Stomach (tissue), 9 donors: Measurements from ENCODE around the gene MBD4. TPM values are rescaled to one million over a fixed set of nuclear protein-coding genes. Genes with fewer than 3 reads are reported as not detected.

Experiments
- DNase-seq, 2 donors: peaks; one replicate each; pipeline versions ENCODE4 v3.0.0 to v3.0.0-alpha.2; 2013 to 2019
- H3K27ac ChIP-seq, 5 donors: fragments of 200-600 bp in 4 of 5; sonication (generic) in 4 of 5; one replicate each; pipeline ENCODE4 v1.5.1; 2013 to 2019; ENCODE audit warnings: mild to moderate bottlenecking in 1 of 5, moderate library complexity in 1 of 5
- H3K27me3 ChIP-seq, 3 donors: fragments of 200-600 bp; sonication (generic); one replicate each; pipeline ENCODE4 v1.5.1; 2017 to 2019; ENCODE audit warnings: mixed run types in 1 of 3
- H3K36me3 ChIP-seq, 4 donors: fragments of 200-600 bp; sonication (generic); 1 replicate in 3 of 4; 2 replicates in 1 of 4; pipeline ENCODE4 v1.5.1; 2016 to 2019
- H3K4me1 ChIP-seq, 4 donors: fragments of 200-600 bp; sonication (generic); one replicate each; pipeline ENCODE4 v1.5.1; 2016 to 2019
- H3K4me3 ChIP-seq, 4 donors: fragments of 200-600 bp; sonication (generic) in 3 of 4; one replicate each; pipeline ENCODE4 v1.5.1; 2016 to 2019; ENCODE audit warnings: mild to moderate bottlenecking in 1 of 4
- H3K9me3 ChIP-seq, 4 donors: fragments of 200-600 bp; sonication (generic); one replicate each; pipeline ENCODE4 v1.5.1; 2016 to 2019
- EP300 ChIP-seq: sonication (generic); formaldehyde crosslinking; IDR thresholded peaks from one replicate; pipeline ENCODE4 v1.6.1; 2017; ENCODE audit warnings: antibody characterized with exemption
- POLR2A ChIP-seq, 4 donors: fragments of 450-650 bp; IDR thresholded peaks; one replicate each; pipeline ENCODE4 v1.6.1; 2016; ENCODE audit warnings: antibody characterized with exemption in 4 of 4, control low read depth in 2 of 4, mild to moderate bottlenecking in 1 of 4, moderate library complexity in 1 of 4
- POLR2AphosphoS5 ChIP-seq, 3 donors: sonication (generic); formaldehyde crosslinking; IDR thresholded peaks; one replicate each; pipeline ENCODE4 v1.6.1; 2016; ENCODE audit warnings: antibody characterized with exemption in 3 of 3
- WGBS, 5 donors: extraction: QIAGEN DNeasy Blood & Tissue Kit in 3 of 5; methylation state at CpG; one replicate each; pipeline versions ENCODE4 v1.1.5 to v1.1.7; 2013 to 2018; 5-methylcytosine and 5-hydroxymethylcytosine counted together
- intact Hi-C: fragments of 100-400 bp; cut with DNase I; formaldehyde crosslinking; loops from one replicate; pipeline ENCODE4 v1.15.1; 2023; ENCODE audit warnings: low total_unique reads
- polyA plus RNA-seq, 3 donors: library from polyadenylated mRNA; stranded (reverse); fragments of 200-250 nt; gene quantifications; one replicate each; pipeline ENCODE4 v1.2.3, GENCODE V29; 2013
- total RNA-seq, 5 donors: library from RNA; depleted of rRNA; stranded (reverse); fragments of >200 nt; gene quantifications; one replicate each; pipeline versions ENCODE4 v1.1.0 to v1.2.3, GENCODE V29; 2014 to 2016
- TF ChIP-seq, protein P1 (sequence below), 7 experiments: fragments of 450-650 bp in 4 of 7; fragments of 200-600 bp in 3 of 7; sonication (generic) in 3 of 7; IDR thresholded peaks; one replicate each; pipeline ENCODE4 v1.5.1; 2016 to 2019; ENCODE audit warnings: antibody characterized with exemption in 7 of 7, control low read depth in 2 of 7, mild to moderate bottlenecking in 1 of 7
- donor health status: healthy with polysubstance abuse.
- donor health status: Bipolar disorder and iron deficiency.
- donor health status: healthy.

Gene MBD4
- total and polyA plus RNA-seq, 8 donors = 5.8 to 74.1 (median 21.7) TPM

DNA sequence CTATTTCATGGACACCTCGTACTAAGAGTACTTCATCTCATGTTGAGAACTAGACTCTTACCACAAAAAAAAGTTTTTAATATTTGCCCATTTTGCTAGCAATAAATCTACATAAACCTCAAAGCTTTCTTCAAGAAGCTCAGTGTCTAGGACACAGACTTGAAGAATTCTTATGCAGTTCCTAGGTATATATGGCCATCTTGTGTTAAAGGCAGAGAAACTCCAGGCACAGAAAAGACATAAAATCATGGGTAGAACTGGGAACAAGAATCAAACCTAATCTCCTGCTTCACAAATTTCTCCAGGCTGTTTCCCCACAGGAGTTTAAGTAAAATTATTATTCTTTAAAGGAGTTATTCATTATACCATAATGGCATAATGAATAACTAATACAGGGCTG is 4.4 kb downstream of the MBD4 start:
- no peaks in the 10 kb centered on the region for H3K27me3 ChIP-seq
- 74 to 91% (median 79%) methylated on average over 1 of the region's 1 CpG for WGBS, 5 donors
- DNase-seq = no peak
- H3K36me3 ChIP-seq = peaks cover 38 to 72% (median 68%) of the 10 kb centered on the region in 4 donors
- intact Hi-C loops = no loop called here
- H3K4me3 ChIP-seq = no peak overlapping the region
- H3K9me3 ChIP-seq = no peaks in the 10 kb centered on the region
- peaks cover 23 to 60% (median 44%) of the 10 kb centered on the region in 4 donors for H3K4me1 ChIP-seq
- peak overlapping the region in 1 of 5 donors; percentile 15 for H3K27ac ChIP-seq
- TF ChIP-seq POLR2AphosphoS5 (IDR thresholded peaks at IDR 0.05) (no peak), EP300 (no peak), POLR2A (IDR thresholded peaks at IDR 0.05) (no peak)
- TF ChIP-seq, protein P1, sequence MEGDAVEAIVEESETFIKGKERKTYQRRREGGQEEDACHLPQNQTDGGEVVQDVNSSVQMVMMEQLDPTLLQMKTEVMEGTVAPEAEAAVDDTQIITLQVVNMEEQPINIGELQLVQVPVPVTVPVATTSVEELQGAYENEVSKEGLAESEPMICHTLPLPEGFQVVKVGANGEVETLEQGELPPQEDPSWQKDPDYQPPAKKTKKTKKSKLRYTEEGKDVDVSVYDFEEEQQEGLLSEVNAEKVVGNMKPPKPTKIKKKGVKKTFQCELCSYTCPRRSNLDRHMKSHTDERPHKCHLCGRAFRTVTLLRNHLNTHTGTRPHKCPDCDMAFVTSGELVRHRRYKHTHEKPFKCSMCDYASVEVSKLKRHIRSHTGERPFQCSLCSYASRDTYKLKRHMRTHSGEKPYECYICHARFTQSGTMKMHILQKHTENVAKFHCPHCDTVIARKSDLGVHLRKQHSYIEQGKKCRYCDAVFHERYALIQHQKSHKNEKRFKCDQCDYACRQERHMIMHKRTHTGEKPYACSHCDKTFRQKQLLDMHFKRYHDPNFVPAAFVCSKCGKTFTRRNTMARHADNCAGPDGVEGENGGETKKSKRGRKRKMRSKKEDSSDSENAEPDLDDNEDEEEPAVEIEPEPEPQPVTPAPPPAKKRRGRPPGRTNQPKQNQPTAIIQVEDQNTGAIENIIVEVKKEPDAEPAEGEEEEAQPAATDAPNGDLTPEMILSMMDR (IDR thresholded peaks at IDR 0.05) = no peak

DNA sequence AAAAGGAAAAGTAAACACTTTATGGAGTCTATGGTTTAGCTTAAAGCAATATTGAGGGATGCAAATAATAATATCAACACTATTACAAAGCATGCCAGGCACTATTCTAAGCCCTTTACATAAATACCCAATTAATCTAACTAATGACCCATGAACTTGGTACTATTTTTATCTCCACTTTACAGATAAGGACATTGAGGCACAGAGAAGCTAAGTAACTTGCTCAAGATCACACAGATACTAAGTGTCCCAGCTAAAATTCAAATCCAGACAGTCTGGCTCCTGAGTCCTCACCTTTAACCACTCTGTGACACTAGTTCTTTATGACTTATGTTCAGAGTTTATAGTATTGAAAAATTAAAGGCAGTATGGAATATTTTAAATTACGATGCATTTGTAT is 5.6 kb downstream of the MBD4 start:
- intact Hi-C loops = no loop called here
- DNase-seq = no peak
- no peak overlapping the region for H3K4me3 ChIP-seq
- no peaks in the 10 kb centered on the region for H3K27me3 ChIP-seq
- peaks cover 38 to 77% (median 74%) of the 10 kb centered on the region in 4 donors for H3K36me3 ChIP-seq
- peaks cover 23 to 61% (median 44%) of the 10 kb centered on the region in 4 donors for H3K4me1 ChIP-seq
- H3K27ac ChIP-seq = no peak overlapping the region
- 93 to 100% (median 97%) methylated on average over 1 of the region's 1 CpG for WGBS, 5 donors
- H3K9me3 ChIP-seq = no peaks in the 10 kb centered on the region
- TF ChIP-seq POLR2AphosphoS5 (IDR thresholded peaks at IDR 0.05) = no peak
- TF ChIP-seq, protein P1 (IDR thresholded peaks at IDR 0.05) = no peak
- TF ChIP-seq POLR2A (IDR thresholded peaks at IDR 0.05) = no peak
- no peak for TF ChIP-seq EP300

DNA sequence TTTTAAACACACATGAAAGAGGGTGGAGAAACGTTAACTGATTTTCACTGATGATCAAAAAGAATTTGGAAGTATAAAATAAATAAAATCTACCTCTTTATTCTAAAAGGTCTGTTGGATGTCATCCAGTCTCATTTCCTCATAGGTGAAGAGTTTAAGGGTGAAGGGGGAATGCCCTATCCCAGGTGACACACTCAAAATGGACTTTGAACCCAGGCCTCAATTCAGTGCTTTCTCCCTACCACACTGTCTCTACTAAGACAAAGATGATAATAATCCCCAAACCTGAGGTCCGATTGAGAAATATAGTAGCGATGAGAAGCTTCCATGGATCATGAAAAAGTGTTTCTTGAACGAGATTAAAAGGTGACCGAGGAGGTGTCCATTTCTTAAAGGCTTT is 6.2 kb downstream of the MBD4 start:
- WGBS, 5 donors = 76 to 85% (median 80%) methylated on average over 5 of the region's 5 CpGs
- no peak for DNase-seq
- TF ChIP-seq POLR2AphosphoS5 (IDR thresholded peaks at IDR 0.05) = no peak
- no peak for TF ChIP-seq POLR2A (IDR thresholded peaks at IDR 0.05)
- TF ChIP-seq, protein P1 (IDR thresholded peaks at IDR 0.05) = no peak
- TF ChIP-seq EP300 = no peak

DNA sequence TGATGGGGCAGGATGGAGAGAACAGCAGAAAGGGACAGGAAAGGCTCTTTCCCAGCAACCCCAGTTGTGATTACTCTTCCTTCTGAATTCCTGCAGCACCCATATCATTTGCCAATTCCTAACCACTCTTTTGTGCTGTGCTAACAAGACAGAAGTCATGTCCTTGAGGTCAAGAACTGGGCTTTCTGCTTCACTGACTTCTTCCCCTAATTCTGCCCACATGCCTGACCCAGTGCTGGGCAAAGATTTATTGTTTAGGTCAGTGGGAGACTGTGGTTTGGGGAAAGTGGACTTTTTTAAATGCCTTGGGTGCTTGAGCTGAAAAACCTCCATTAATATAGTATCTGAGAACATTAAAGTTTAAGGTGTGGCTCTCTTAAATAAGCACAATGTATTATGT is 7.1 kb downstream of the MBD4 start:
- H3K9me3 ChIP-seq = no peaks in the 10 kb centered on the region

More for the DNA sequence above, 6.2 kb downstream of the MBD4 start:
- H3K4me1 ChIP-seq = peaks cover 23 to 61% (median 44%) of the 10 kb centered on the region in 4 donors
- H3K4me3 ChIP-seq = no peak overlapping the region
- no peaks in the 10 kb centered on the region for H3K9me3 ChIP-seq
- peaks cover 38 to 77% (median 74%) of the 10 kb centered on the region in 4 donors for H3K36me3 ChIP-seq
- no peaks in the 10 kb centered on the region for H3K27me3 ChIP-seq
- no peak overlapping the region for H3K27ac ChIP-seq
- intact Hi-C loops = no loop called here

More for the DNA sequence above, 7.1 kb downstream of the MBD4 start:
- Histone ChIP-seq H3K27me3 (no peaks in the 10 kb centered on the region), H3K4me3 (no peak overlapping the region), H3K36me3 (peaks cover 37 to 73% (median 71%) of the 10 kb centered on the region in 4 donors), H3K4me1 (peaks cover 28 to 60% (median 44%) of the 10 kb centered on the region in 4 donors), H3K27ac (no peak overlapping the region)
- intact Hi-C loops = no loop called here
- TF ChIP-seq POLR2AphosphoS5 (IDR thresholded peaks at IDR 0.05) (no peak), POLR2A (IDR thresholded peaks at IDR 0.05) (no peak), EP300 (no peak)
- TF ChIP-seq, protein P1 (IDR thresholded peaks at IDR 0.05) = no peak
- DNase-seq = no peak
